ENCODE results near the gene CHMP6.

Gene CHMP6

GRCh38 chr17:80991645-80992076, at the start of gene CHMP6:
Gene CHMP6 (plus strand): TSS chr17:80991841. CDS start chr17:80991919, 78 bp downstream.
- no peaks in the 10 kb centered on the region for H3K9me3 ChIP-seq (ENCODE audit: control insufficient read depth, insufficient read depth, low read length)
- no peak within 1 kb of the TSS; the same call in 1 of the 2 replicates for H3K9ac ChIP-seq (ENCODE audit: low read depth, low read length)
- no peaks in the 10 kb centered on the region; the same call in 1 of the 2 replicates for H3K4me1 ChIP-seq (ENCODE audit: control insufficient read depth, insufficient read depth, low read length)
- peak within 1 kb of the TSS; percentile 71 for H3K4me3 ChIP-seq (ENCODE audit: low read depth, low read length)
- H3K27me3 ChIP-seq (ENCODE audit: control insufficient read depth, insufficient read depth, low read length), result no peaks in the 10 kb centered on the region; the same call in 1 of the 2 replicates
- H3K27ac ChIP-seq (ENCODE audit: low read depth, low read length), result no peak within 1 kb of the TSS
- peaks cover 13% of the 10 kb centered on the region for H3K36me3 ChIP-seq (ENCODE audit: control insufficient read depth, insufficient read depth, low read length)

GRCh38 chr17:80942423-80943345, 49.0 kb upstream of the CHMP6 start:
- Histone ChIP-seq H3K4me3 (ENCODE audit: low read depth, low read length) (no peak overlapping the region), H3K27ac (ENCODE audit: low read depth, low read length) (no peak overlapping the region), H3K4me1 (ENCODE audit: control insufficient read depth, insufficient read depth, low read length) (no peaks in the 10 kb centered on the region), H3K9ac (ENCODE audit: low read depth, low read length) (no peak overlapping the region), H3K36me3 (ENCODE audit: control insufficient read depth, insufficient read depth, low read length) (0 out of 2 replicates have a peak, but pooled peaks cover 8% of the 10 kb centered on the region), H3K27me3 (ENCODE audit: control insufficient read depth, insufficient read depth, low read length) (no peaks in the 10 kb centered on the region), H3K9me3 (ENCODE audit: control insufficient read depth, insufficient read depth, low read length) (no peaks in the 10 kb centered on the region)

- Histone ChIP-seq H3K36me3 (ENCODE audit: control insufficient read depth, insufficient read depth, low read length) (0 out of 2 replicates have a peak, but pooled peaks cover 8% of the 10 kb centered on the region), H3K27me3 (ENCODE audit: control insufficient read depth, insufficient read depth, low read length) (no peaks in the 10 kb centered on the region), H3K9ac (ENCODE audit: low read depth, low read length) (no peak overlapping the region), H3K4me1 (ENCODE audit: control insufficient read depth, insufficient read depth, low read length) (no peaks in the 10 kb centered on the region), H3K9me3 (ENCODE audit: control insufficient read depth, insufficient read depth, low read length) (no peaks in the 10 kb centered on the region), H3K27ac (ENCODE audit: low read depth, low read length) (no peak overlapping the region), H3K4me3 (ENCODE audit: low read depth, low read length) (no peak overlapping the region)
Observed at GRCh38 chr17:80943346-80944145, 48.1 kb upstream of the CHMP6 start.

- H3K9ac ChIP-seq (ENCODE audit: low read depth, low read length), result no peak overlapping the region
- H3K36me3 ChIP-seq (ENCODE audit: control insufficient read depth, insufficient read depth, low read length), result 0 out of 2 replicates have a peak, but pooled peaks cover 8% of the 10 kb centered on the region
- H3K27me3 ChIP-seq (ENCODE audit: control insufficient read depth, insufficient read depth, low read length), result no peaks in the 10 kb centered on the region
- no peak overlapping the region for H3K4me3 ChIP-seq (ENCODE audit: low read depth, low read length)
- no peak overlapping the region for H3K27ac ChIP-seq (ENCODE audit: low read depth, low read length)
- H3K4me1 ChIP-seq (ENCODE audit: control insufficient read depth, insufficient read depth, low read length), result no peaks in the 10 kb centered on the region
- H3K9me3 ChIP-seq (ENCODE audit: control insufficient read depth, insufficient read depth, low read length), result no peaks in the 10 kb centered on the region
Observed at GRCh38 chr17:80944326-80944725, 47.3 kb upstream of the CHMP6 start.

GRCh38 chr17:80945736-80946135, 45.9 kb upstream of the CHMP6 start:
- H3K27ac ChIP-seq (ENCODE audit: low read depth, low read length), result no peak overlapping the region
- H3K4me3 ChIP-seq (ENCODE audit: low read depth, low read length), result no peak overlapping the region
- no peak overlapping the region for H3K9ac ChIP-seq (ENCODE audit: low read depth, low read length)
- H3K9me3 ChIP-seq (ENCODE audit: control insufficient read depth, insufficient read depth, low read length), result no peaks in the 10 kb centered on the region
- peaks cover 12% of the 10 kb centered on the region; the same call in 1 of the 2 replicates for H3K36me3 ChIP-seq (ENCODE audit: control insufficient read depth, insufficient read depth, low read length)
- no peaks in the 10 kb centered on the region for H3K27me3 ChIP-seq (ENCODE audit: control insufficient read depth, insufficient read depth, low read length)
- no peaks in the 10 kb centered on the region for H3K4me1 ChIP-seq (ENCODE audit: control insufficient read depth, insufficient read depth, low read length)

GRCh38 chr17:80946449-80946848, 45.2 kb upstream of the CHMP6 start:
- Histone ChIP-seq H3K36me3 (ENCODE audit: control insufficient read depth, insufficient read depth, low read length) (peaks cover 16% of the 10 kb centered on the region; the same call in 1 of the 2 replicates), H3K9me3 (ENCODE audit: control insufficient read depth, insufficient read depth, low read length) (no peaks in the 10 kb centered on the region), H3K27ac (ENCODE audit: low read depth, low read length) (no peak overlapping the region), H3K9ac (ENCODE audit: low read depth, low read length) (no peak overlapping the region), H3K4me1 (ENCODE audit: control insufficient read depth, insufficient read depth, low read length) (no peaks in the 10 kb centered on the region), H3K27me3 (ENCODE audit: control insufficient read depth, insufficient read depth, low read length) (no peaks in the 10 kb centered on the region), H3K4me3 (ENCODE audit: low read depth, low read length) (no peak overlapping the region)

- H3K27ac ChIP-seq (ENCODE audit: low read depth, low read length), result no peak overlapping the region
- H3K9me3 ChIP-seq (ENCODE audit: control insufficient read depth, insufficient read depth, low read length), result no peaks in the 10 kb centered on the region
- peaks cover 16% of the 10 kb centered on the region; the same call in 1 of the 2 replicates for H3K36me3 ChIP-seq (ENCODE audit: control insufficient read depth, insufficient read depth, low read length)
- no peak overlapping the region for H3K9ac ChIP-seq (ENCODE audit: low read depth, low read length)
- no peaks in the 10 kb centered on the region for H3K27me3 ChIP-seq (ENCODE audit: control insufficient read depth, insufficient read depth, low read length)
- H3K4me1 ChIP-seq (ENCODE audit: control insufficient read depth, insufficient read depth, low read length), result no peaks in the 10 kb centered on the region
- no peak overlapping the region for H3K4me3 ChIP-seq (ENCODE audit: low read depth, low read length)
Observed at GRCh38 chr17:80947200-80947940, 44.3 kb upstream of the CHMP6 start.

GRCh38 chr17:80948019-80948975, 43.3 kb upstream of the CHMP6 start:
- peaks cover 16% of the 10 kb centered on the region; the same call in 1 of the 2 replicates for H3K36me3 ChIP-seq (ENCODE audit: control insufficient read depth, insufficient read depth, low read length)

GRCh38 chr17:80948976-80949450, 42.6 kb upstream of the CHMP6 start:
- Histone ChIP-seq H3K4me3 (ENCODE audit: low read depth, low read length) (no peak overlapping the region), H3K27me3 (ENCODE audit: control insufficient read depth, insufficient read depth, low read length) (no peaks in the 10 kb centered on the region), H3K9ac (ENCODE audit: low read depth, low read length) (no peak overlapping the region)

More at GRCh38 chr17:80948019-80948975, 43.3 kb upstream of the CHMP6 start:
- Histone ChIP-seq H3K4me3 (ENCODE audit: low read depth, low read length) (no peak overlapping the region), H3K27me3 (ENCODE audit: control insufficient read depth, insufficient read depth, low read length) (no peaks in the 10 kb centered on the region), H3K4me1 (ENCODE audit: control insufficient read depth, insufficient read depth, low read length) (no peaks in the 10 kb centered on the region), H3K9ac (ENCODE audit: low read depth, low read length) (no peak overlapping the region), H3K9me3 (ENCODE audit: control insufficient read depth, insufficient read depth, low read length) (no peaks in the 10 kb centered on the region), H3K27ac (ENCODE audit: low read depth, low read length) (no peak overlapping the region)

More at GRCh38 chr17:80948976-80949450, 42.6 kb upstream of the CHMP6 start:
- H3K36me3 ChIP-seq (ENCODE audit: control insufficient read depth, insufficient read depth, low read length), result peaks cover 16% of the 10 kb centered on the region; the same call in 1 of the 2 replicates
- H3K4me1 ChIP-seq (ENCODE audit: control insufficient read depth, insufficient read depth, low read length), result no peaks in the 10 kb centered on the region
- no peaks in the 10 kb centered on the region for H3K9me3 ChIP-seq (ENCODE audit: control insufficient read depth, insufficient read depth, low read length)
- no peak overlapping the region for H3K27ac ChIP-seq (ENCODE audit: low read depth, low read length)
